Retinal pigment epithelial cell (primary cell): ENCODE data around the gene HOXB1.

Source experiments
- DNase-seq: peaks from one replicate; pipeline ENCODE4 v3.0.0-alpha.2; 2010; ENCODE audit warnings: low read depth
- H3K4me3 ChIP-seq: 2 replicates; pipeline ENCODE4 v1.5.1; 2011; ENCODE audit warnings: mild to moderate bottlenecking, low read length, control low read depth, moderate library complexity
- TF ChIP-seq, protein P1 (sequence below): conservative IDR thresholded peaks from 2 replicates; pipeline ENCODE4 v1.5.1; 2011; ENCODE audit warnings: low read depth, low read length, control low read depth, inconsistent platforms

Gene HOXB1

DNA sequence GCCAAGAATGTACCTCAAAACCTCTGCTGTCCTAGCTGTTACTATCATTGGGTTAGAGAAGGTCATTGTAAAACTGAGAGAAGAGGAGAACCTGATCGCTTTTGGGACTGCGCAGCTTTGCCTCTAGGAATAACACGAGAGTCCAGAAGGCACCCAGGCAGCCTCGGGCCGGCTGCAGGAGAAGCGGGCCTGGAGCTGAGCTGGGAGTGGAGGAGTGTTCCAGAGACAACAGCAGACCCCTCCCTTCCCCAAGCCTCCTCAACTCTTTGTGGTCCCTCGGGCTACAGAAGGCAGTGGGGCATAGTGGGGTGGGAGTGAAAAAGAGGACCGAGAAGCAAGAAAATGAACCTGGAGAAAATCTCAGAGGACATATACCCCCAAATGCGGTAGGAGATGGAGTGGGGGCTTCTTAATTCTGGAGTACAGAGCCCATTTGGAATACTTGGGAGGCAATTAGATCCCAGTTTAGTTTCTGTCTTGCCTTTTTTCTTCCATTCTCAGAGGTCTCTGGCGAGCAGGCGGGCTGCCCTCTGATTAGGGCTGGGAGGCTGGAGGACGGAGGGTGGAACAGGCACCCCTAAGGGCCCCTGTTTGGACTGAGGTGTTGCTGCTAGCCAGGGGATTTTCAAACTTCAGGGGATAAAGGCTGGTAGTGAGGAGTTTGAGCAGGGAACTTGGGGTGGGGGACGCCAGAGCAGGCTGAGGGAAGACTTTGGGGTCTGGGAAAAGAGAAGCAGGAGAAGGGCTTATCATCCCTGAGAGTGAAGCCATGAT, 27.4 kb upstream of the HOXB1 start:
- TF ChIP-seq, protein P1, sequence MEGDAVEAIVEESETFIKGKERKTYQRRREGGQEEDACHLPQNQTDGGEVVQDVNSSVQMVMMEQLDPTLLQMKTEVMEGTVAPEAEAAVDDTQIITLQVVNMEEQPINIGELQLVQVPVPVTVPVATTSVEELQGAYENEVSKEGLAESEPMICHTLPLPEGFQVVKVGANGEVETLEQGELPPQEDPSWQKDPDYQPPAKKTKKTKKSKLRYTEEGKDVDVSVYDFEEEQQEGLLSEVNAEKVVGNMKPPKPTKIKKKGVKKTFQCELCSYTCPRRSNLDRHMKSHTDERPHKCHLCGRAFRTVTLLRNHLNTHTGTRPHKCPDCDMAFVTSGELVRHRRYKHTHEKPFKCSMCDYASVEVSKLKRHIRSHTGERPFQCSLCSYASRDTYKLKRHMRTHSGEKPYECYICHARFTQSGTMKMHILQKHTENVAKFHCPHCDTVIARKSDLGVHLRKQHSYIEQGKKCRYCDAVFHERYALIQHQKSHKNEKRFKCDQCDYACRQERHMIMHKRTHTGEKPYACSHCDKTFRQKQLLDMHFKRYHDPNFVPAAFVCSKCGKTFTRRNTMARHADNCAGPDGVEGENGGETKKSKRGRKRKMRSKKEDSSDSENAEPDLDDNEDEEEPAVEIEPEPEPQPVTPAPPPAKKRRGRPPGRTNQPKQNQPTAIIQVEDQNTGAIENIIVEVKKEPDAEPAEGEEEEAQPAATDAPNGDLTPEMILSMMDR: no peak
- H3K4me3 ChIP-seq: no peak overlapping the region
- no peak for DNase-seq

GRCh38 chr17:48556576-48557401, 26.0 kb upstream of the HOXB1 start:
- DNase-seq: no peak
- TF ChIP-seq, protein P1: no peak
- no peak overlapping the region for H3K4me3 ChIP-seq

DNA sequence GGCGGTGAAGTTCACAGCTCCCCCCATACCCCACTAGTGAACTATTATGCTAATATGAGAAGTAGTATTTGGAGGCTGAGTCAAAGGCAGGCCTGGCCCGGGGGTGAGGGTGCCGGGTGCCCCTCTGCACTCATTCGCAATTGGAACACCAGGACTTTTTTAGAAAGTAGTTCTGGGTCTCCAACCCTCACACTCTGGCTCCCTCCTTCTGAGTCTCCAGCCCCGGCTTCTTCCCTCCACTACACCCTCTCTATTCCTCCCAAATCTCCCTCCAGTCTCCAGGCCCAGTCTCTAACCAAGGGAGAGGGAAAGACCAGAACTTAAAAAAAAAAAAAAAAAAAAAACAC, 25.4 kb upstream of the HOXB1 start:
- no peak overlapping the region for H3K4me3 ChIP-seq
- TF ChIP-seq, protein P1: no peak
- no peak for DNase-seq

GRCh38 chr17:48555258-48556228, 24.7 kb upstream of the HOXB1 start:
- no peak overlapping the region for H3K4me3 ChIP-seq
- TF ChIP-seq, protein P1: no peak
- peak; percentile 13 for DNase-seq

- DNase-seq: no peak
- TF ChIP-seq, protein P1: no peak
- no peak overlapping the region for H3K4me3 ChIP-seq
Measured at GRCh38 chr17:48554412-48555257, 23.8 kb upstream of the HOXB1 start.

- DNase-seq: no peak
- TF ChIP-seq, protein P1: no peak
- H3K4me3 ChIP-seq: no peak overlapping the region
Measured at GRCh38 chr17:48553826-48554225, 23.0 kb upstream of the HOXB1 start.
